ENCODE results near the gene RDH13.

RDH13 gene

DNA sequence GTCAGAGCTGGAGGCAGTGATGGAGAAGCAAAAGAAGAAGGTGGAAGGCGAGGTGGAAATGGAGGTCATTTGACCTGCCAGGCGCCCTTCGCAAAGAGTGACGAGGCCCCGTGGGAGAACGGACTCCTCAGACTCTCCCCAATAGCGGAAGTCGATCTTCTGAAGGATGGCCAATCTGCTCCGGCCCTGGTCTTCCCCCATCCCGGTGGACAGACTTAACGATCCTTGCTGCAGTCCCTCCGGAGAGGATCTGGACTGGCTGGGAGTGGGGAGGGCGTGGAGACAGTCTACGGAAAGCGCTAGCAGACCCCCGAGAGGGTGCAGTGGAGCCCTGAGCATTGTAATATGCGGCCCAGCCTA lies 24.6 kb upstream of the RDH13 start:
- Histone ChIP-seq H3K9me2 (replicated peaks; ENCODE audit: control insufficient read depth, low read length) (no peaks in the 10 kb centered on the region), H3K9me3 (ENCODE audit: control insufficient read depth, insufficient read depth, low read length) (peaks cover under 1% of the 10 kb centered on the region; the same call in 1 of the 2 replicates), H3K4me3 (ENCODE audit: low read length) (no peak overlapping the region), H3K27ac (ENCODE audit: low read depth, low read length) (no peak overlapping the region), H4K20me1 (ENCODE audit: control insufficient read depth, insufficient read depth, low read depth, low read length) (peaks cover 6% of the 10 kb centered on the region; the same call in 1 of the 2 replicates), H3K4me2 (ENCODE audit: low read length) (no peak overlapping the region), H3K4me1 (ENCODE audit: control insufficient read depth, low read length) (no peaks in the 10 kb centered on the region), H3K27me3 (ENCODE audit: control insufficient read depth, low read length) (no peaks in the 10 kb centered on the region), H3K36me3 (ENCODE audit: control insufficient read depth, low read length) (peaks cover 31% of the 10 kb centered on the region), H3F3A (ENCODE audit: control insufficient read depth, insufficient read depth) (peaks cover 12% of the 10 kb centered on the region; the same call in 1 of the 2 replicates), H3K79me2 (ENCODE audit: control insufficient read depth, low read length) (no peaks in the 10 kb centered on the region)
- TF ChIP-seq EZH2phosphoT487 (IDR thresholded peaks at IDR 0.05; ENCODE audit: borderline replicate concordance, low read length): no peak
- TF ChIP-seq, protein P1, sequence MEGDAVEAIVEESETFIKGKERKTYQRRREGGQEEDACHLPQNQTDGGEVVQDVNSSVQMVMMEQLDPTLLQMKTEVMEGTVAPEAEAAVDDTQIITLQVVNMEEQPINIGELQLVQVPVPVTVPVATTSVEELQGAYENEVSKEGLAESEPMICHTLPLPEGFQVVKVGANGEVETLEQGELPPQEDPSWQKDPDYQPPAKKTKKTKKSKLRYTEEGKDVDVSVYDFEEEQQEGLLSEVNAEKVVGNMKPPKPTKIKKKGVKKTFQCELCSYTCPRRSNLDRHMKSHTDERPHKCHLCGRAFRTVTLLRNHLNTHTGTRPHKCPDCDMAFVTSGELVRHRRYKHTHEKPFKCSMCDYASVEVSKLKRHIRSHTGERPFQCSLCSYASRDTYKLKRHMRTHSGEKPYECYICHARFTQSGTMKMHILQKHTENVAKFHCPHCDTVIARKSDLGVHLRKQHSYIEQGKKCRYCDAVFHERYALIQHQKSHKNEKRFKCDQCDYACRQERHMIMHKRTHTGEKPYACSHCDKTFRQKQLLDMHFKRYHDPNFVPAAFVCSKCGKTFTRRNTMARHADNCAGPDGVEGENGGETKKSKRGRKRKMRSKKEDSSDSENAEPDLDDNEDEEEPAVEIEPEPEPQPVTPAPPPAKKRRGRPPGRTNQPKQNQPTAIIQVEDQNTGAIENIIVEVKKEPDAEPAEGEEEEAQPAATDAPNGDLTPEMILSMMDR (IDR thresholded peaks at IDR 0.05; ENCODE audit: low read depth, low read length, poor library complexity, severe bottlenecking): no peak

DNA sequence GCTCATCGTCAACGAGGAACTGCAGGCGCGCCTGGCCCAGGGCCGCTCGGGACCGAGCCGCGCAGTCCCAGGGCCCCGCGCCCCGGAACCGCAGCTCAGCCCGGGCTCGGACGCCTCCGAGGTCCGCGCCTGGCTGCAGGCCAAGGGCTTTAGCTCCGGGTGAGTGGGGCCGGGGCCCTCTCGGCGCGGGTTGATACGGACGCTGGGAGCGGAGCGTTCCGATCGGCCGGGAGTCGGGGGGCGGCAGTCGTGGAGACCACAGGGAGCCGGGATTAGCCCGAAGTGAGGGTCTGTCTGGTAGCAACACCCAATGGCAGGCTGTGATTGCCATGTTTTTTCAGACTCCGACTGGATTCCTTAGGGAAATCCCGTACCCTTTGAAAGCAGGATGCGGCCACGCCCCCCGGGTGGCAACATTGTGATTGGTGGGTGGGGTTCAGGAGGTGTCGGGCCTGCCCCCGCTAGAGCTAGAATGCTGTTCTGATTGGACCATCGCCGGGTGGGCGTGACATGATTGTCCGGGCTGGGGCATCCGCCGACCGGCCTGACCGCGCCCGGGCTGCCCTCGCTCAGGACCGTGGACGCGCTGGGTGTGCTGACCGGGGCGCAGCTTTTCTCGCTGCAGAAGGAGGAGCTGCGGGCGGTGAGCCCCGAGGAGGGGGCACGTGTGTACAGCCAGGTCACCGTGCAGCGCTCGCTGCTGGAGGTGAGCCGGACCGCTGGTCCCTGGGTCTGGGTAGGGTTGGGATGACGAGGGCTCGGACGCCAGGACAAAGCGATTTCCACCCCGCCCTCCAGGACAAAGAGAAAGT lies 24.0 kb upstream of the RDH13 start:
- Histone ChIP-seq H3K9me2 (replicated peaks; ENCODE audit: control insufficient read depth, low read length) (no peaks in the 10 kb centered on the region), H3K36me3 (ENCODE audit: control insufficient read depth, low read length) (peaks cover 26% of the 10 kb centered on the region), H3F3A (ENCODE audit: control insufficient read depth, insufficient read depth) (peaks cover 12% of the 10 kb centered on the region; the same call in 1 of the 2 replicates), H3K27me3 (ENCODE audit: control insufficient read depth, low read length) (no peaks in the 10 kb centered on the region), H3K27ac (ENCODE audit: low read depth, low read length) (no peak overlapping the region), H3K4me1 (ENCODE audit: control insufficient read depth, low read length) (no peaks in the 10 kb centered on the region), H3K9me3 (ENCODE audit: control insufficient read depth, insufficient read depth, low read length) (peaks cover 6% of the 10 kb centered on the region; the same call in 1 of the 2 replicates), H3K79me2 (ENCODE audit: control insufficient read depth, low read length) (no peaks in the 10 kb centered on the region), H4K20me1 (ENCODE audit: control insufficient read depth, insufficient read depth, low read depth, low read length) (peaks cover 6% of the 10 kb centered on the region; the same call in 1 of the 2 replicates), H3K4me2 (ENCODE audit: low read length) (no peak overlapping the region), H3K4me3 (ENCODE audit: low read length) (no peak overlapping the region)
- TF ChIP-seq, protein P1 (IDR thresholded peaks at IDR 0.05; ENCODE audit: low read depth, low read length, poor library complexity, severe bottlenecking): no peak
- TF ChIP-seq EZH2phosphoT487 (IDR thresholded peaks at IDR 0.05; ENCODE audit: borderline replicate concordance, low read length): no peak

DNA sequence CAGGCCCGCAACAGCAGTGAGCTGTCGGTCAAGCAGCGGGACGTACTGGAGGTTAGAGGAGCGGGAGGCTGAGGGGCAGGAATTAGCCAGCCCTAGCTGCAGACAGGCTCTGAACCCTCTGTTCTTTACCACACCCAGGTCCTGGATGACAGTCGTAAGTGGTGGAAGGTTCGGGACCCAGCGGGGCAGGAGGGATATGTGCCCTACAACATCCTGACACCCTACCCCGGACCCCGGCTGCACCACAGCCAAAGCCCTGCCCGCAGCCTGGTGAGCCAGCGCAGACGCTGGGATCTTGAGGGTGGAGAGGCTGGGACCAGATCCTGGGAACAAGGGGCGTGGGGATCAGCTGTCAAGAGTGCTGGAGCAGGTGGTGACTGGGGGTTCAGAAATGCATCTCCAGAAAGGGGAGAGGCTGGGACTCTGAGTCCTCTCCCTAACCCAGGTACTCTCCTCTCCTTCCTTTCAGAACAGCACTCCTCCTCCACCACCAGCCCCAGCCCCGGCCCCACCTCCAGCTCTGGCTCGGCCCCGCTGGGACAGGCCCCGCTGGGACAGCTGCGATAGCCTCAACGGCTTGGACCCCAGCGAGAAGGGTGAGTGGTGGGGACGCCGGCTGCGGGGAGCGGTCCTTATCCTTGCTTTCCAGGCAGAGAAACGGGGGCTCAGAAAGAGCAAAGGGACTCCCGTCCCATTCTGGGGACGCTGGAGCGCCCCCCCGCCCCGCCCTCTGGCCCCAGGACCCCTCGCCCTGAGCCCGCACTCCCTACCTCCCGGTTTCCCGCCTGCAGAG lies 23.2 kb upstream of the RDH13 start:
- Histone ChIP-seq H3K9me2 (replicated peaks; ENCODE audit: control insufficient read depth, low read length) (no peaks in the 10 kb centered on the region), H3K27ac (ENCODE audit: low read depth, low read length) (no peak overlapping the region), H3F3A (ENCODE audit: control insufficient read depth, insufficient read depth) (peaks cover 12% of the 10 kb centered on the region; the same call in 1 of the 2 replicates), H3K9me3 (ENCODE audit: control insufficient read depth, insufficient read depth, low read length) (peaks cover 6% of the 10 kb centered on the region; the same call in 1 of the 2 replicates), H4K20me1 (ENCODE audit: control insufficient read depth, insufficient read depth, low read depth, low read length) (peaks cover 6% of the 10 kb centered on the region; the same call in 1 of the 2 replicates), H3K4me1 (ENCODE audit: control insufficient read depth, low read length) (peaks cover under 1% of the 10 kb centered on the region), H3K79me2 (ENCODE audit: control insufficient read depth, low read length) (no peaks in the 10 kb centered on the region), H3K4me3 (ENCODE audit: low read length) (no peak overlapping the region), H3K4me2 (ENCODE audit: low read length) (no peak overlapping the region), H3K27me3 (ENCODE audit: control insufficient read depth, low read length) (no peaks in the 10 kb centered on the region), H3K36me3 (ENCODE audit: control insufficient read depth, low read length) (peaks cover 24% of the 10 kb centered on the region)
- no peak for TF ChIP-seq EZH2phosphoT487 (IDR thresholded peaks at IDR 0.05; ENCODE audit: borderline replicate concordance, low read length)
- TF ChIP-seq, protein P1 (IDR thresholded peaks at IDR 0.05; ENCODE audit: low read depth, low read length, poor library complexity, severe bottlenecking): no peak
